IMR-90 (cell line): ENCODE measurements around the gene ELMOD3.
A peak's percentile ranks its signal among the peaks of the same experiment; 100 is the strongest.

Source experiments
- CEBPB ChIP-seq: IDR thresholded peaks from 2 replicates; pipeline ENCODE4 v1.6.1; 2012; ENCODE audit warnings: low read depth, low read length, improper control_type of control experiment
- CTCF ChIP-seq: conservative IDR thresholded peaks from 2 replicates; pipeline ENCODE4 v1.5.1; 2012; ENCODE audit warnings: mild to moderate bottlenecking, low read depth, low read length, improper control_type of control experiment
- MXI1 ChIP-seq: IDR thresholded peaks from 2 replicates; pipeline ENCODE4 v1.6.1; 2012; ENCODE audit warnings: low read depth, mild to moderate bottlenecking, low read length, moderate library complexity, borderline replicate concordance
- POLR2A ChIP-seq: IDR thresholded peaks from 2 replicates; pipeline ENCODE4 v1.6.1; 2012; ENCODE audit warnings: mild to moderate bottlenecking, low read depth, low read length
- RAD21 ChIP-seq: IDR thresholded peaks from 2 replicates; pipeline ENCODE4 v1.6.1; 2012; ENCODE audit warnings: low read length, improper control_type of control experiment
- RCOR1 ChIP-seq: IDR thresholded peaks from 2 replicates; pipeline ENCODE4 v1.6.1; 2012; ENCODE audit warnings: mild to moderate bottlenecking, low read length, improper control_type of control experiment; ENCODE audit not compliant: insufficient replicate concordance
- RFX5 ChIP-seq: IDR thresholded peaks from 2 replicates; pipeline ENCODE4 v1.8.0; 2012; ENCODE audit warnings: low read depth, mild to moderate bottlenecking, low read length, moderate library complexity
- USF2 ChIP-seq: fragments of 150-350 bp; IDR thresholded peaks from 2 replicates; pipeline ENCODE4 v1.6.1; 2017; ENCODE audit warnings: mild to moderate bottlenecking, antibody characterized with exemption, low read length, low read depth

GRCh38 chr2:85327822-85328617, 26.5 kb upstream of the ELMOD3 start, which contains the start of gene TGOLN2:
- TF ChIP-seq CTCF (no peak), USF2 (no peak), RFX5 (no peak), RCOR1 (no peak), MXI1 (no peak), RAD21 (no peak), POLR2A (peak; percentile 97), CEBPB (no peak)
